Mesendoderm (in vitro differentiated cells): ENCODE data around the gene PSMD8.
"Not testable (repeated sequence)": the region's sequence is repeated elsewhere in the genome, so short reads cannot be mapped to it uniquely, and the experiment has no call there.

ENCODE experiments used
- DNase-seq: peaks from one replicate; pipeline ENCODE4 v3.0.0; 2013
- H2AK5ac ChIP-seq: 2 replicates; pipeline ENCODE4 v1.6.1; 2013; ENCODE audit warnings: low read length, inconsistent platforms
- H2BK120ac ChIP-seq: 2 replicates; pipeline ENCODE4 v1.6.1; 2013; ENCODE audit warnings: low read depth, mild to moderate bottlenecking, low read length, moderate library complexity, mixed read lengths
- H2BK15ac ChIP-seq: replicated peaks from 2 replicates; pipeline ENCODE4 v1.6.1; 2013; ENCODE audit warnings: low read depth, mild to moderate bottlenecking, moderate library complexity
- H2BK5ac ChIP-seq: 2 replicates; pipeline ENCODE4 v1.6.1; 2013; ENCODE audit warnings: low read length, inconsistent platforms
- H3K18ac ChIP-seq: 2 replicates; pipeline ENCODE4 v1.6.1; 2013; ENCODE audit warnings: mild to moderate bottlenecking, low read length, mixed read lengths
- H3K23ac ChIP-seq: one replicate; pipeline ENCODE4 v1.6.1; 2013; ENCODE audit warnings: low read length
- H3K27ac ChIP-seq: 2 replicates; pipeline ENCODE4 v1.5.1; 2013; ENCODE audit warnings: low read depth, mild to moderate bottlenecking, inconsistent platforms, low read length, moderate library complexity
- H3K27me3 ChIP-seq: 2 replicates; pipeline ENCODE4 v1.6.1; 2013; ENCODE audit warnings: low read length, control low read depth, mild to moderate bottlenecking, inconsistent platforms; ENCODE audit not compliant: insufficient read depth, poor library complexity
- H3K36me3 ChIP-seq: 2 replicates; pipeline ENCODE4 v1.6.1; 2013; ENCODE audit warnings: low read length, inconsistent platforms; ENCODE audit not compliant: control insufficient read depth, insufficient read depth
- H3K4ac ChIP-seq: one replicate; pipeline ENCODE4 v1.6.1; 2013; ENCODE audit warnings: low read depth, mild to moderate bottlenecking, low read length, moderate library complexity
- H3K4me1 ChIP-seq: 2 replicates; pipeline ENCODE4 v1.6.1; 2013; ENCODE audit warnings: low read depth, low read length, inconsistent platforms; ENCODE audit not compliant: control insufficient read depth
- H3K4me2 ChIP-seq: 2 replicates; pipeline ENCODE4 v1.6.1; 2013; ENCODE audit warnings: low read length
- H3K4me3 ChIP-seq: 2 replicates; pipeline ENCODE4 v1.5.1; 2013; ENCODE audit warnings: mild to moderate bottlenecking, low read length
- H3K56ac ChIP-seq: one replicate; pipeline ENCODE4 v1.6.1; 2013; ENCODE audit warnings: low read length
- H3K79me1 ChIP-seq: 2 replicates; pipeline ENCODE4 v1.6.1; 2013; ENCODE audit warnings: low read length, inconsistent platforms
- H3K79me2 ChIP-seq: 2 replicates; pipeline ENCODE4 v1.6.1; 2013; ENCODE audit warnings: mild to moderate bottlenecking, low read length; ENCODE audit not compliant: control insufficient read depth, insufficient read depth
- H3K9ac ChIP-seq: 2 replicates; pipeline ENCODE4 v1.6.1; 2013; ENCODE audit warnings: low read length, inconsistent platforms
- H4K5ac ChIP-seq: one replicate; pipeline ENCODE4 v1.6.1; 2013; ENCODE audit warnings: low read length
- H4K8ac ChIP-seq: one replicate; pipeline ENCODE4 v1.6.1; 2013; ENCODE audit warnings: low read depth, mild to moderate bottlenecking, control low read depth, low read length, moderate library complexity
- WGBS: extraction: QIAGEN DNeasy Blood & Tissue Kit; methylation state at CpG from one replicate; pipeline ENCODE4 v1.1.7; 2013; ENCODE audit warnings: low lambda C conversion rate, missing lambda C conversion rate; ENCODE audit not compliant: insufficient coverage; ENCODE audit errors: extremely low coverage; 5-methylcytosine and 5-hydroxymethylcytosine counted together

The PSMD8 gene

DNA sequence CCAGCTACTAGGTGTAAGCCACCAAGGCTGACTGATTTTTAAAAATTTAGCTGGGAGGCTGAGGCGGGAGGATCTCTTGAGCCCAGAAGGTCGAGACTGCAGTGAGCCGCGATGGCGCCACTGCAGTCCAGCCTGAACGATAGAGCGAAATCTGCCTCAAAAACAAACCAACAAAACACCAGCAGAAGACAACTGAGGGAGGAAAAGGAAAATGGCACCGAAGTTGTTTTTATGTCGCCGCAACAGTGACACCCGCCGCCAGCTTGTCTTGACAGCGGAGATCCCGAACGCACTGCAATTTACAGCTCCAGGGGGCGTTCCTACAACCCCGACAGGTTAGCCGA is 28.2 kb downstream of the PSMD8 start:
- H3K4me3 ChIP-seq = no peak overlapping the region
- H3K4ac ChIP-seq = no peak overlapping the region
- no peaks in the 10 kb centered on the region for H3K79me1 ChIP-seq
- no peak overlapping the region for H2BK120ac ChIP-seq
- no peak overlapping the region for H4K8ac ChIP-seq
- H3K27ac ChIP-seq = no peak overlapping the region
- H3K4me2 ChIP-seq = peak overlapping the region; percentile 56
- no peaks in the 10 kb centered on the region for H3K4me1 ChIP-seq
- H3K56ac ChIP-seq = peak overlapping the region; percentile 37
- H3K9ac ChIP-seq = peak overlapping the region; percentile 54
- H3K18ac ChIP-seq = no peak overlapping the region
- H3K27me3 ChIP-seq = no peaks in the 10 kb centered on the region
- H4K5ac ChIP-seq = no peak overlapping the region
- no peak overlapping the region for H2BK5ac ChIP-seq
- no peak overlapping the region for H2AK5ac ChIP-seq
- DNase-seq = no peak
- no peaks in the 10 kb centered on the region for H3K36me3 ChIP-seq
- no peak overlapping the region for H3K23ac ChIP-seq
- no peak overlapping the region for H2BK15ac ChIP-seq
- no CpG with 5 or more reads among the region's 18 CpGs for WGBS
- H3K79me2 ChIP-seq = no peaks in the 10 kb centered on the region

DNA sequence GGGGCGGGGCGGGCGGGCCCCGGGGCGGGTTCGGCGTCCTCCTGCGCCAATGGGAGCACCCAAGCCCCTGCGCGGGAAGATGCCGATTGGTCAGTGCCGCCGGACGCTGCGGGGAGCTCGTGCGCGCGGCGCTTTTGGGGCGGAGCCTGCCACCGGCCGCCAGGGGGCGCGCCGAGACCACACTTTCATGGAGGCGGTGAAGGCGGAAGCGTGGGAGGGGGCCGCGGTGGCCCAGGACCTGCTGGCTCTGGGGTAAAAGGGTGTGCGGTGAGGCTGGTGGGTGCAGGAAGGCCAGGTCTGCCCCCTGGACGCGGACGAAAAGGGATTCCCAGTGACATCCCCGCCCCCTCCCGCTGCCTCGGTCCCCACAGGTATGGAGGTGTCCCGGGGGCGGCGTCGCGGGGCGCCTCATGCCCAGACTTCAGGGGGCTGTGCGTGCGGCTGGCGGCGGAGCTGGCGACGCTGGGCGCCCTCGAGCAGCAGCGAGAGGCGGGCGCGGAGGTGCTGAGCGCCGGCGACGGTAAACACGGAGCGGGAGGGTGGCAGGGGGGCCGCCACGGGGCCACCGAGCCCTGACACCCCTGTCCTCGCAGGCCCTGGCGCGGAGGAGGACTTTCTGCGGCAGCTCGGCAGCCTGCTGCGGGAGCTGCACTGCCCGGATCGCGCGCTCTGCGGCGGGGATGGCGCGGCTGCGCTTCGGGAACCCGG is 28.8 kb downstream of the PSMD8 start, which contains the start of gene FAM98C:
Gene FAM98C, plus strand, starts transcription at position 127 of the 708 bp plus-strand sequence. Its CDS starts 61 bp downstream, at position 188.
- Histone ChIP-seq H3K27ac (no peak within 1 kb of the TSS), H3K4me1 (no peaks in the 10 kb centered on the region), H2BK15ac (no peak within 1 kb of the TSS), H3K4ac (no peak within 1 kb of the TSS), H4K5ac (no peak within 1 kb of the TSS), H3K9ac (peak within 1 kb of the TSS; percentile 82), H3K79me1 (no peaks in the 10 kb centered on the region), H2BK120ac (no peak within 1 kb of the TSS), H2AK5ac (no peak within 1 kb of the TSS), H3K4me3 (peak within 1 kb of the TSS; percentile 46), H2BK5ac (no peak within 1 kb of the TSS), H3K36me3 (no peaks in the 10 kb centered on the region), H3K27me3 (no peaks in the 10 kb centered on the region), H4K8ac (no peak within 1 kb of the TSS), H3K56ac (peak within 1 kb of the TSS; percentile 91), H3K4me2 (peak within 1 kb of the TSS; percentile 77), H3K23ac (no peak within 1 kb of the TSS), H3K18ac (peak within 1 kb of the TSS; percentile 35), H3K79me2 (no peaks in the 10 kb centered on the region)
- no CpG with 5 or more reads among the region's 82 CpGs for WGBS
- DNase-seq = peak; percentile 99

DNA sequence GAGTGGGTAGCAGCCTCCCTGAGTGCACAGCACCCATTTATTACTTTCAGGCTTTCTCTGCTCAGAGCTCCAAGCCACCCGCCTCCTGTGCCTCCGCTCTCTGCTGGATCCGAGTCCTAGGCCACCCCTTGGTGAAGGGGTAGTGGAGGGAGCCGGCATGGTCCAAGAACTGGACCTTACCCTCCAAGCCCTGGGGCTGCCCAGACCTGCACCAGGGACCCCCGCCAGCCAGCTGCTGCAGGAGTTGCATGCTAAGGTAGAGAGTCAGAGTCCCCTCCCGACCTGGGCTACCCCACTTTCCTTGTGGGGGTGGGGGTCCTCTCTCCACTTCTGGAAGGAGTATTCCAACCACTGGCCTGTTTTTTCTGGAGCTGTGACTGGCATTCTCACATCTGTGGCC is 30.5 kb downstream of the PSMD8 start:
- Histone ChIP-seq H2BK5ac (no peak overlapping the region), H3K9ac (no peak overlapping the region), H3K79me1 (no peaks in the 10 kb centered on the region), H4K5ac (no peak overlapping the region), H3K79me2 (no peaks in the 10 kb centered on the region), H3K36me3 (no peaks in the 10 kb centered on the region), H3K4me3 (no peak overlapping the region), H2BK120ac (no peak overlapping the region), H2AK5ac (no peak overlapping the region), H3K27ac (no peak overlapping the region), H2BK15ac (no peak overlapping the region), H3K4me2 (no peak overlapping the region), H3K27me3 (no peaks in the 10 kb centered on the region), H4K8ac (no peak overlapping the region), H3K56ac (no peak overlapping the region), H3K18ac (no peak overlapping the region), H3K23ac (no peak overlapping the region), H3K4ac (no peak overlapping the region), H3K4me1 (no peaks in the 10 kb centered on the region)
- DNase-seq = no peak
- no CpG with 5 or more reads among the region's 6 CpGs for WGBS

DNA sequence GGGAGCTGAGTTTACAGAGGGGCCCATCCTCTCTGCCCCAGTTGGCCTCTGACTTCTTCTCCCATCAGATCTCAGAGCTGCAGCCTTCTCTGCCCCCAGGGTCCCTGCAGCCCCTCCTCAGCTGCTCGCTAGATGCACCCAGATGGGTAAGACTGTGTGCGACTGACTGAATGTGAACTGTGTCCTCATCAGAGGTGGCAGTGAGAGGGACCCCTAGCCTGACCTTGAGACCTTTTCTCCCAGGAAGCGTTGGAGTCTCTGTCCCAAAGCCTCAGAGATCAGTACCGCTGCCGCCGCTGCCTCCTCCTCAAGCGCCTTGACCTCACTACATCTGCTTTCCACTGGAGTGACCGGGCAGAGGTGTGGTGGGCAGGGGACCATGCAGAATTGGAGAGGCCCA is 30.9 kb downstream of the PSMD8 start:
- H3K4me1 ChIP-seq = no peaks in the 10 kb centered on the region
- H3K18ac ChIP-seq = no peak overlapping the region
- H2BK15ac ChIP-seq = no peak overlapping the region
- no peak overlapping the region for H3K4me2 ChIP-seq
- no peak for DNase-seq
- H3K4me3 ChIP-seq = no peak overlapping the region
- H3K79me1 ChIP-seq = no peaks in the 10 kb centered on the region
- no peak overlapping the region for H3K4ac ChIP-seq
- WGBS = no CpG with 5 or more reads among the region's 8 CpGs
- no peak overlapping the region for H2BK5ac ChIP-seq
- H4K5ac ChIP-seq = no peak overlapping the region
- no peaks in the 10 kb centered on the region for H3K27me3 ChIP-seq
- no peak overlapping the region for H3K56ac ChIP-seq
- H3K23ac ChIP-seq = no peak overlapping the region
- H3K9ac ChIP-seq = no peak overlapping the region
- no peak overlapping the region for H2AK5ac ChIP-seq
- no peak overlapping the region for H2BK120ac ChIP-seq
- H3K36me3 ChIP-seq = no peaks in the 10 kb centered on the region
- no peaks in the 10 kb centered on the region for H3K79me2 ChIP-seq
- no peak overlapping the region for H3K27ac ChIP-seq
- no peak overlapping the region for H4K8ac ChIP-seq

DNA sequence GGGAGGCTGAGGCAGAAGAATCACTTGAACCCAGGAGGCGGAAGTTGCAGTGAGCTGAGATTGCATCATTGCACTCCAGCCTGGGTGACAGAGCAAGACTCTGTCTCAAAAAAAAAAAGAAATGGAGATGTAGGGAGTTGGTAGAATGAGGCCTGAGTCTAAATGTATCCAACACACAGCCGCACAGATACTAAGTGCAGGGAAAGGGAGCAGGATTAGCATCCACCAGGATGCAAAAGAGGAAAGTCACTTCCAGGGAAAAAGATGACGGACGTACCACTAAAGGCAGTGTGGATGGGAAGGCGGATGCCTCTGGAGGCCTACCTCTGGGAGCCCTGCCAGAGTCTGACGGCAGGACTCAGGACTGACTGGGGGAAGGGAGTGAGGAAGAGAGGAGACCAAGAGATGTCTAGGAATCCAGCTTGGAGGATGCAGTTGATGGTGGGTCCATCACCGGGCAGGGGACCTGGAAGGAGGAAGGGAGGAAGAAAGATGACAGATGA is 35.3 kb downstream of the PSMD8 start:
- Histone ChIP-seq H3K4me1 (no peaks in the 10 kb centered on the region), H3K79me1 (no peaks in the 10 kb centered on the region), H2BK15ac (no peak overlapping the region), H3K4me2 (no peak overlapping the region), H2AK5ac (no peak overlapping the region), H4K5ac (no peak overlapping the region), H2BK120ac (no peak overlapping the region), H3K23ac (no peak overlapping the region), H3K36me3 (no peaks in the 10 kb centered on the region), H3K79me2 (no peaks in the 10 kb centered on the region), H3K27me3 (no peaks in the 10 kb centered on the region), H4K8ac (no peak overlapping the region), H3K27ac (no peak overlapping the region), H2BK5ac (no peak overlapping the region), H3K9ac (no peak overlapping the region), H3K4me3 (no peak overlapping the region), H3K4ac (no peak overlapping the region), H3K18ac (no peak overlapping the region), H3K56ac (no peak overlapping the region)
- no peak for DNase-seq
- WGBS = no CpG with 5 or more reads among the region's 7 CpGs

DNA sequence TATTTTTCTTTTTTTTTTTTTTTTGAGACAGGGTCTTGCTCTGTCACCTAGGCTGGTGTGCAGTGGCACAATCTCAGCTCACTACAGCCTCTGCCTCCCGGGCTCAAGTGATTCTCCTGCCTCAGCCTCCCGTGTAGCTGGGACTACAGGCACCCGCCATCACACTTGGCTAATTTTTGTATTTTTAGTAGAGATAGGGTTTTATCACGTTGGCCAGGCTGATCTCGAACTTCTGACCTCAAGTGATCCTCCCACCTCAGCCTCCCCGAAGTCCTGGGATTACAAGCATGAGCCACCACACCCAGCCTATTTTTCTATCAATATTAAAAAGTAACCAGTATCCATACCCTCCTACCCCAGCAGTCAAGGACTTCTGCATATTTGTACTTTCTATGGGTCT is 36.0 kb downstream of the PSMD8 start:
- not testable (repeated sequence) for H3K4me2 ChIP-seq, DNase-seq, H3K56ac ChIP-seq, H3K9ac ChIP-seq, H3K27me3 ChIP-seq, H3K79me1 ChIP-seq, H4K5ac ChIP-seq, H3K79me2 ChIP-seq, H3K4ac ChIP-seq, H2BK5ac ChIP-seq, H2AK5ac ChIP-seq, H2BK15ac ChIP-seq, H2BK120ac ChIP-seq, H3K23ac ChIP-seq, H3K27ac ChIP-seq, H3K4me3 ChIP-seq, H4K8ac ChIP-seq, H3K4me1 ChIP-seq, H3K18ac ChIP-seq, H3K36me3 ChIP-seq
- no CpG with 5 or more reads among the region's 6 CpGs for WGBS
